ENCODE measurements around the gene TUBGCP6.

DNA sequence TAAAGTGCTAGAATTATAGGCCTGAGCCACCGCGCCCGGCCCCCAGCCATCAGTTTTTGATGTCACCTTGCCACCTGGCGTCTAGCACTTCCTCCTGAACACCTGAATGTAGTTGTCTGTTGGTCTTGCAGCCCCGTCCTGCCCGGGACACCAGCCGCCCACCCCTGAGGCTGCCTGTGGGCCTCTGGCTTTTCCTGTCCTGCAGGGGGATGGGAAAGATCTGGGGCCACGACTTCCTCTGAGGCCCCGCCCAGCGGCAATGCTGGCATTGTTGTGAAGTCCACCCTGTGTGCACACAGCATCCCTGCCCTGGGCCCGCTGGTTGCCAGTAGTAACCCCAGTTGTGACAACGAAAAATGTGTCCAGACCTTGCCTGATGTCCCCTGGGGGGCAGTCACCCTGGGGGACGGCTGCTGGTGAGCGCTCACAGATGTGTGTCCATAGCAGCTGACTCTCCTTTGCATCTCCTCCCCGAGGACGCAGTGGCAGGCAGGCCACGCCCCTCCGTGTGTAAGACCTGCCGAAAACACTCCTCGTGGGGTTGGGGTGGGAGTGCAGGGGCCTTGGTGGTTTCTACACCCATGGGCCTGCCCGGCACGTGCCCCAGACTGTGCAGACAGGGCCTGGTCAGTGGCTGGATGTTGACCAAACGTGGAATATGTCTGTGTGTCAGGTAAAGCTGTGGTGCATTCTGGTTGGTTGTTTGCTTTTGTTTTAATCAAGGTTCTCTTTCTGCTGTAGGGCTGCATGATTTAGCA lies 37.3 kb downstream of the TUBGCP6 start:
- TF ChIP-seq, protein P1, sequence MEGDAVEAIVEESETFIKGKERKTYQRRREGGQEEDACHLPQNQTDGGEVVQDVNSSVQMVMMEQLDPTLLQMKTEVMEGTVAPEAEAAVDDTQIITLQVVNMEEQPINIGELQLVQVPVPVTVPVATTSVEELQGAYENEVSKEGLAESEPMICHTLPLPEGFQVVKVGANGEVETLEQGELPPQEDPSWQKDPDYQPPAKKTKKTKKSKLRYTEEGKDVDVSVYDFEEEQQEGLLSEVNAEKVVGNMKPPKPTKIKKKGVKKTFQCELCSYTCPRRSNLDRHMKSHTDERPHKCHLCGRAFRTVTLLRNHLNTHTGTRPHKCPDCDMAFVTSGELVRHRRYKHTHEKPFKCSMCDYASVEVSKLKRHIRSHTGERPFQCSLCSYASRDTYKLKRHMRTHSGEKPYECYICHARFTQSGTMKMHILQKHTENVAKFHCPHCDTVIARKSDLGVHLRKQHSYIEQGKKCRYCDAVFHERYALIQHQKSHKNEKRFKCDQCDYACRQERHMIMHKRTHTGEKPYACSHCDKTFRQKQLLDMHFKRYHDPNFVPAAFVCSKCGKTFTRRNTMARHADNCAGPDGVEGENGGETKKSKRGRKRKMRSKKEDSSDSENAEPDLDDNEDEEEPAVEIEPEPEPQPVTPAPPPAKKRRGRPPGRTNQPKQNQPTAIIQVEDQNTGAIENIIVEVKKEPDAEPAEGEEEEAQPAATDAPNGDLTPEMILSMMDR (IDR thresholded peaks at IDR 0.05) = no peak
- no peak for TF ChIP-seq ZFX (IDR thresholded peaks at IDR 0.05; ENCODE audit: borderline replicate concordance)
